ENCODE data around the gene ERAP2.

DNA sequence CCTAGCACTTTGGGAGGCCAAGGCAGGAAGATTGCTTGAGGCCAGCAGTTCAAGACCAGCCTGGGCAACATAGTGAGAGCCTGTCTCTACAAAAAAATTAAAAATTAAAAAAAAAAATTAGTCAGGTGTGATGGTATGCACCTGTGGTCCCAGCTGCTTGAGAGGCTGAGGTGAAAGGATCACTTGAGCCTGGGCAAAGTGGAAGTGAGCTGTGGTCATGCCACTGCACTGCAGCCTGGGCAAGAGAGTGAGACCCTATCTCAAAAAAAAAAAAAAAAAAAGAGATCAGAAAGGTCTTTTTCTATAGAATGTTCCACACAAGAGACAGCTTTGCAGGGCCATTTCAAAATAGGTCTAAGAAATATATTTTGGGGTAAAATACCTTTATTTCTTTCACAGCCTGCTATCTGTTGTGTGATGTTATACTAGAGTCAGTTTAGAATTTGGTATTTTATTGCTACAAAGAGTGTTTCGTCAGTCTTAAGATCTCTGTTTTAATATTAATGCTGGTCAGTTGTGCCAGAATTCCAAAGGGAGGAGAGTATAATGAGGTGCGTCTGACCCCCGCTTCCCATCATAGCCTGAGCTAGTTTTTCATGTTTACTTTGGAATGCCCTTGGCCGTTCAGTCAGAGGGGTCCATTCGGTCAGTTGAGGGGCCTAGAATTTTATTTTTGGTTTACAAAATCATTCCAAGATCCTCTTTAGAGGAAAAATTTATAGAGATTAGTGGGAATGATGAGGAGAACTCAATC lies 69.0 kb downstream of the ERAP2 start:
- TF ChIP-seq POLR2AphosphoS5 (IDR thresholded peaks at IDR 0.05; ENCODE audit: low read depth, low read length): no peak
- TF ChIP-seq POLR2A (IDR thresholded peaks at IDR 0.05; ENCODE audit: low read depth, low read length): no peak
- no peak for TF ChIP-seq TAF1 (IDR thresholded peaks at IDR 0.05; ENCODE audit: low read depth, low read length)

All from GM12891 (cell line).